ENCODE results near the gene ALK.

DNA sequence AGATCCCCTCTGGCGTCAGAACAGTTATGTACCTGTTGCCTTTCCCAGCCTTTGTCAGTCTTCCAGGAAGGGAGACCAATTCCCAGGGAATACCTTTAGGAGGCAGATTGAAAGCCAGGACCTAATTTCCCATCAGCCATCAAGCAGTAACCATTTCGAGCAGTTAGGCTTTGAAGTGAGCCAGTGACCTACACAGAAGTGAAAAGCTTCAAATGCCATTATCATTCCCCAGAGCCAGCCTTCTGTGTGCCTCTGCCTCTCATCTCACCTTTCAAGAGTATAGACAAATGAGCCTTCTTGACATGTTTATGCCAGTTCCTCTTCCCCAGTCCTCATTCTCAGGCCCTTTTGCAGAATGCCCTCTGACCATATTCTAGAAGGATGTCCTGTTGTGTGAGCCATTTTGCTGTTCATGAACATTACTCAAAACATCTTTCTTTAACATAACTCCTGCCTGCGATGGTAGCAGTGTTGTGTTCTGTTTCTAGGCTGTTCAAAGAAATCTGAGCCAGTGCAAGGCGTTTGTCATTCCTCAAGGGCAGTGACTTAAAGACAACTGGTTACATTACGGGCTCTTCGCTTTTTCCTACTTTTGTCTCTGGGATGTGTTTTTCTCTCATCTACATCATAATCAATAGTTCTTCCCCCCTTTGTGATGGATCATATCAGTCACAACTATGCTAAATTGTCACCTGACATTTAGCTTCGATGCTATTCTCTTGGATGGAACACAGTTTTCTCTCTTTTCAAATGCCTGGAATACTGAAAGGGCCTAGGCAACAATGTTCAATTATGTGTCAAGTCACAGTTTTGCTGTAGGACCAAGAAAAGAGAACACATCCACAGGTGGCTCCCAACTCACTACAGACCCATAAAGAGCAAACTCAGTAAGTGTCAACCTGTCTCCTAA is 138.6 kb downstream of the ALK start:
- TF ChIP-seq, protein P1, sequence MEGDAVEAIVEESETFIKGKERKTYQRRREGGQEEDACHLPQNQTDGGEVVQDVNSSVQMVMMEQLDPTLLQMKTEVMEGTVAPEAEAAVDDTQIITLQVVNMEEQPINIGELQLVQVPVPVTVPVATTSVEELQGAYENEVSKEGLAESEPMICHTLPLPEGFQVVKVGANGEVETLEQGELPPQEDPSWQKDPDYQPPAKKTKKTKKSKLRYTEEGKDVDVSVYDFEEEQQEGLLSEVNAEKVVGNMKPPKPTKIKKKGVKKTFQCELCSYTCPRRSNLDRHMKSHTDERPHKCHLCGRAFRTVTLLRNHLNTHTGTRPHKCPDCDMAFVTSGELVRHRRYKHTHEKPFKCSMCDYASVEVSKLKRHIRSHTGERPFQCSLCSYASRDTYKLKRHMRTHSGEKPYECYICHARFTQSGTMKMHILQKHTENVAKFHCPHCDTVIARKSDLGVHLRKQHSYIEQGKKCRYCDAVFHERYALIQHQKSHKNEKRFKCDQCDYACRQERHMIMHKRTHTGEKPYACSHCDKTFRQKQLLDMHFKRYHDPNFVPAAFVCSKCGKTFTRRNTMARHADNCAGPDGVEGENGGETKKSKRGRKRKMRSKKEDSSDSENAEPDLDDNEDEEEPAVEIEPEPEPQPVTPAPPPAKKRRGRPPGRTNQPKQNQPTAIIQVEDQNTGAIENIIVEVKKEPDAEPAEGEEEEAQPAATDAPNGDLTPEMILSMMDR (IDR thresholded peaks at IDR 0.05 in 2 of 3, conservative IDR thresholded peaks at IDR 0.05 in 1 of 3; ENCODE audit: control insufficient read depth in 2 of 3, extremely low read depth in 1 of 3, insufficient read depth in 1 of 3, low read depth in 3 of 3, low read length in 3 of 3) = no peak
- TF ChIP-seq SREBF2 (IDR thresholded peaks at IDR 0.05; ENCODE audit: low read length) (no peak), CREM (IDR thresholded peaks at IDR 0.05; ENCODE audit: low read depth) (no peak), BHLHE40 (IDR thresholded peaks at IDR 0.05; ENCODE audit: borderline replicate concordance in 1 of 2, low read depth in 2 of 2, low read length in 1 of 2) (no peak)

Measured in GM12878 (cell line).